HepG2 (cell line): ENCODE measurements around the gene ZBED5. TPM values are rescaled to one million over a fixed set of nuclear protein-coding genes. Genes with fewer than 3 reads are reported as not detected.

Experiments used
- KDM1A ChIP-seq: IDR thresholded peaks from 2 replicates; pipeline ENCODE4 v1.6.1; 2016; ENCODE audit warnings: missing compliant biosample characterization
- MTA3 ChIP-seq: sonication (generic); formaldehyde crosslinking; IDR thresholded peaks from 2 replicates; pipeline ENCODE4 v1.4.0; 2020; ENCODE audit warnings: missing genetic modification reagents
- POLR2A ChIP-seq, 2 experiments: IDR thresholded peaks; 2 replicates each; pipeline ENCODE4 v1.6.1; 2011; ENCODE audit warnings: low read depth in 2 of 2, low read length in 2 of 2, mild to moderate bottlenecking in 1 of 2, moderate library complexity in 1 of 2; ENCODE audit not compliant: insufficient read depth in 1 of 2
- REPIN1 ChIP-seq: sonication (generic); formaldehyde crosslinking; IDR thresholded peaks from 2 replicates; pipeline ENCODE4 v1.8.0; 2022; ENCODE audit warnings: missing genetic modification reagents, low read depth, mild to moderate bottlenecking, borderline replicate concordance
- RFX1 ChIP-seq: fragments of 450-650 bp; IDR thresholded peaks from 2 replicates; pipeline ENCODE4 v1.6.1; 2017
- TCF7 ChIP-seq: sonication (generic); IDR thresholded peaks from 2 replicates; pipeline ENCODE4 v1.6.1; 2016; ENCODE audit warnings: antibody characterized with exemption, low read depth
- THYN1 ChIP-seq: sonication (generic); formaldehyde crosslinking; IDR thresholded peaks from 2 replicates; pipeline ENCODE4 v1.8.1; 2023; ENCODE audit warnings: low read depth, mild to moderate bottlenecking, moderate library complexity, missing genetic modification reagents, borderline replicate concordance
- ZBTB8A ChIP-seq: sonication (generic); formaldehyde crosslinking; IDR thresholded peaks from 2 replicates; pipeline ENCODE4 v1.4.0; 2020; ENCODE audit warnings: mild to moderate bottlenecking, low read depth, missing genetic modification reagents, borderline replicate concordance
- ZNF263 ChIP-seq: sonication (generic); formaldehyde crosslinking; IDR thresholded peaks from 2 replicates; pipeline ENCODE4 v1.4.0; 2020; ENCODE audit warnings: missing genetic modification reagents
- ZNF282 ChIP-seq: fragments of 450-650 bp; IDR thresholded peaks from 2 replicates; pipeline ENCODE4 v1.6.1; 2018; ENCODE audit not compliant: partially characterized antibody
- ZNF407 ChIP-seq: sonication (generic); formaldehyde crosslinking; IDR thresholded peaks from one replicate; pipeline ENCODE4 v1.5.1; 2020; ENCODE audit warnings: mild to moderate bottlenecking, missing genetic modification reagents; ENCODE audit errors: not compliant biosample characterization
- polyA plus RNA-seq, 8 experiments: library from polyadenylated mRNA; depleted of rRNA in 3 of 8; stranded (reverse) in 7 of 8; unstranded in 1 of 8; fragments of >200 nt; fragmentation: Illumina TruSeq in 4 of 8; extraction: Trizol in 4 of 8; gene quantifications; 2 replicates each; pipeline versions ENCODE4 v1.2.1 to v1.2.3, GENCODE V29; 2011 to 2016; ENCODE audit warnings: low read depth in 4 of 8, missing spikeins in 1 of 8, mixed read lengths in 1 of 8; ENCODE audit not compliant: insufficient read depth in 1 of 8
- total RNA-seq, 5 experiments: library from RNA; depleted of rRNA; stranded (reverse); fragments of >200 nt; fragmentation: Illumina TruSeq; extraction: Trizol; gene quantifications; 2 replicates each; pipeline ENCODE4 v1.2.3, GENCODE V29; 2016; ENCODE audit warnings: low read depth in 1 of 5
- TF ChIP-seq, protein P1 (sequence below): sonication (generic); formaldehyde crosslinking; IDR thresholded peaks from 2 replicates; pipeline ENCODE4 v1.4.0; 2020; ENCODE audit warnings: missing genetic modification reagents
- TF ChIP-seq, protein P2 (sequence below): IDR thresholded peaks from 2 replicates; pipeline ENCODE4 v1.6.1; 2016; ENCODE audit warnings: low read depth, control low read depth
- TF ChIP-seq, protein P3 (sequence below), 2 experiments: IDR thresholded peaks; 2 replicates each; pipeline ENCODE4 v1.6.1; 2011 to 2012; ENCODE audit warnings: low read length in 2 of 2, borderline replicate concordance in 1 of 2, low read depth in 1 of 2, mild to moderate bottlenecking in 1 of 2, moderate library complexity in 1 of 2

The ZBED5 gene
- total and polyA plus RNA-seq, 2 of the 13 experiments (the other 11 are each of a cell fraction or from before 2014, with no cell fraction given), result 18.2 to 38.6 TPM

GRCh38 chr11:10808553-10809372 lies 49.1 kb downstream of the ZBED5 start, which contains the start of gene EIF4G2 (continued):
- TF ChIP-seq, protein P1, sequence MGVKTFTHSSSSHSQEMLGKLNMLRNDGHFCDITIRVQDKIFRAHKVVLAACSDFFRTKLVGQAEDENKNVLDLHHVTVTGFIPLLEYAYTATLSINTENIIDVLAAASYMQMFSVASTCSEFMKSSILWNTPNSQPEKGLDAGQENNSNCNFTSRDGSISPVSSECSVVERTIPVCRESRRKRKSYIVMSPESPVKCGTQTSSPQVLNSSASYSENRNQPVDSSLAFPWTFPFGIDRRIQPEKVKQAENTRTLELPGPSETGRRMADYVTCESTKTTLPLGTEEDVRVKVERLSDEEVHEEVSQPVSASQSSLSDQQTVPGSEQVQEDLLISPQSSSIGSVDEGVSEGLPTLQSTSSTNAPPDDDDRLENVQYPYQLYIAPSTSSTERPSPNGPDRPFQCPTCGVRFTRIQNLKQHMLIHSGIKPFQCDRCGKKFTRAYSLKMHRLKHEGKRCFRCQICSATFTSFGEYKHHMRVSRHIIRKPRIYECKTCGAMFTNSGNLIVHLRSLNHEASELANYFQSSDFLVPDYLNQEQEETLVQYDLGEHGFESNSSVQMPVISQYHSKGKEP (CRISPR knock-in tag), result peak; percentile 17; the same call in 1 of the 2 replicates
- peak; percentile 20 for TF ChIP-seq ZNF407
- TF ChIP-seq ZBTB8A (CRISPR knock-in tag), result peak; percentile 68; the same call in 1 of the 2 replicates
- TF ChIP-seq ZNF282, result no peak
- TF ChIP-seq MTA3 (CRISPR knock-in tag), result no peak
- TF ChIP-seq RFX1, result no peak
- TF ChIP-seq TCF7, result no peak
- peak; percentile 38 for TF ChIP-seq REPIN1
- peak; percentile 14; the same call in 1 of the 2 replicates for TF ChIP-seq ZNF263 (CRISPR knock-in tag)
- TF ChIP-seq, protein P2, sequence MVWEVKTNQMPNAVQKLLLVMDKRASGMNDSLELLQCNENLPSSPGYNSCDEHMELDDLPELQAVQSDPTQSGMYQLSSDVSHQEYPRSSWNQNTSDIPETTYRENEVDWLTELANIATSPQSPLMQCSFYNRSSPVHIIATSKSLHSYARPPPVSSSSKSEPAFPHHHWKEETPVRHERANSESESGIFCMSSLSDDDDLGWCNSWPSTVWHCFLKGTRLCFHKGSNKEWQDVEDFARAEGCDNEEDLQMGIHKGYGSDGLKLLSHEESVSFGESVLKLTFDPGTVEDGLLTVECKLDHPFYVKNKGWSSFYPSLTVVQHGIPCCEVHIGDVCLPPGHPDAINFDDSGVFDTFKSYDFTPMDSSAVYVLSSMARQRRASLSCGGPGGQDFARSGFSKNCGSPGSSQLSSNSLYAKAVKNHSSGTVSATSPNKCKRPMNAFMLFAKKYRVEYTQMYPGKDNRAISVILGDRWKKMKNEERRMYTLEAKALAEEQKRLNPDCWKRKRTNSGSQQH (CRISPR knock-in tag), result peak; percentile 65
- TF ChIP-seq, protein P3, sequence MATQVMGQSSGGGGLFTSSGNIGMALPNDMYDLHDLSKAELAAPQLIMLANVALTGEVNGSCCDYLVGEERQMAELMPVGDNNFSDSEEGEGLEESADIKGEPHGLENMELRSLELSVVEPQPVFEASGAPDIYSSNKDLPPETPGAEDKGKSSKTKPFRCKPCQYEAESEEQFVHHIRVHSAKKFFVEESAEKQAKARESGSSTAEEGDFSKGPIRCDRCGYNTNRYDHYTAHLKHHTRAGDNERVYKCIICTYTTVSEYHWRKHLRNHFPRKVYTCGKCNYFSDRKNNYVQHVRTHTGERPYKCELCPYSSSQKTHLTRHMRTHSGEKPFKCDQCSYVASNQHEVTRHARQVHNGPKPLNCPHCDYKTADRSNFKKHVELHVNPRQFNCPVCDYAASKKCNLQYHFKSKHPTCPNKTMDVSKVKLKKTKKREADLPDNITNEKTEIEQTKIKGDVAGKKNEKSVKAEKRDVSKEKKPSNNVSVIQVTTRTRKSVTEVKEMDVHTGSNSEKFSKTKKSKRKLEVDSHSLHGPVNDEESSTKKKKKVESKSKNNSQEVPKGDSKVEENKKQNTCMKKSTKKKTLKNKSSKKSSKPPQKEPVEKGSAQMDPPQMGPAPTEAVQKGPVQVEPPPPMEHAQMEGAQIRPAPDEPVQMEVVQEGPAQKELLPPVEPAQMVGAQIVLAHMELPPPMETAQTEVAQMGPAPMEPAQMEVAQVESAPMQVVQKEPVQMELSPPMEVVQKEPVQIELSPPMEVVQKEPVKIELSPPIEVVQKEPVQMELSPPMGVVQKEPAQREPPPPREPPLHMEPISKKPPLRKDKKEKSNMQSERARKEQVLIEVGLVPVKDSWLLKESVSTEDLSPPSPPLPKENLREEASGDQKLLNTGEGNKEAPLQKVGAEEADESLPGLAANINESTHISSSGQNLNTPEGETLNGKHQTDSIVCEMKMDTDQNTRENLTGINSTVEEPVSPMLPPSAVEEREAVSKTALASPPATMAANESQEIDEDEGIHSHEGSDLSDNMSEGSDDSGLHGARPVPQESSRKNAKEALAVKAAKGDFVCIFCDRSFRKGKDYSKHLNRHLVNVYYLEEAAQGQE (IDR thresholded peaks at IDR 0.05; ENCODE audit: borderline replicate concordance in 1 of 2, low read depth in 1 of 2, low read length in 2 of 2), result peak in 1 of 2 experiments; percentile 59; a peak in 1 of 4 replicates
- TF ChIP-seq KDM1A (CRISPR knock-in tag), result no peak
- TF ChIP-seq THYN1 (CRISPR knock-in tag), result no peak
- TF ChIP-seq POLR2A (IDR thresholded peaks at IDR 0.05; ENCODE audit: insufficient read depth in 1 of 2, low read depth in 2 of 2, low read length in 2 of 2), result peak; percentile 100
